A549 (cell line): ENCODE data around the gene ATOSB.

ENCODE experiments used
- CBX2 ChIP-seq: fragments of 200-600 bp; sonication (generic); IDR thresholded peaks from 2 replicates; pipeline ENCODE4 v1.6.1; 2016; ENCODE audit warnings: low read depth, mild to moderate bottlenecking, borderline replicate concordance
- CEBPB ChIP-seq, 2 experiments: fragments of >200 bp in 1 of 2; sonication (Bioruptor Twin) in 1 of 2; formaldehyde crosslinking in 1 of 2; IDR thresholded peaks; 2 replicates each; pipeline ENCODE4 v1.6.1; 2012 to 2016
- CHD4 ChIP-seq: fragments of 200-600 bp; sonication (generic); IDR thresholded peaks from 2 replicates; pipeline ENCODE4 v1.6.1; 2016; ENCODE audit warnings: antibody characterized with exemption, mild to moderate bottlenecking, borderline replicate concordance
- E2F6 ChIP-seq: IDR thresholded peaks from 2 replicates; pipeline ENCODE4 v1.6.1; 2012; ENCODE audit warnings: low read depth, borderline replicate concordance
- KDM1A ChIP-seq: fragments of 200-600 bp; sonication (generic); IDR thresholded peaks from 2 replicates; pipeline ENCODE4 v1.6.1; 2016; ENCODE audit warnings: low read depth, mild to moderate bottlenecking
- MYC ChIP-seq: IDR thresholded peaks from 2 replicates; pipeline ENCODE4 v1.6.1; 2012; ENCODE audit warnings: mild to moderate bottlenecking, inconsistent platforms, low read length, improper control_type of control experiment, borderline replicate concordance
- NR3C1 ChIP-seq: fragments of >200 bp; sonication (Bioruptor Twin); formaldehyde crosslinking; IDR thresholded peaks from 3 replicates; pipeline ENCODE4 v1.6.1; 2017
- PHF8 ChIP-seq: fragments of 200-600 bp; sonication (generic); IDR thresholded peaks from 2 replicates; pipeline ENCODE4 v1.6.1; 2016; ENCODE audit warnings: low read depth, mild to moderate bottlenecking, antibody characterized with exemption, moderate library complexity, borderline replicate concordance
- POLR2A ChIP-seq: IDR thresholded peaks from 2 replicates; pipeline ENCODE4 v1.6.1; 2012; ENCODE audit warnings: mild to moderate bottlenecking, low read length
- POLR2AphosphoS2 ChIP-seq: conservative IDR thresholded peaks from 2 replicates; pipeline ENCODE4 v1.6.1; 2012; ENCODE audit warnings: low read length, improper control_type of control experiment, inconsistent platforms
- RAD21 ChIP-seq, 2 experiments: fragments of >200 bp in 1 of 2; sonication (Bioruptor Twin) in 1 of 2; formaldehyde crosslinking in 1 of 2; IDR thresholded peaks in 1 of 2; conservative IDR thresholded peaks in 1 of 2; 2 replicates in 1 of 2; 3 replicates in 1 of 2; pipeline ENCODE4 v1.6.1; 2012 to 2018; ENCODE audit warnings: inconsistent platforms in 1 of 2
- SMC3 ChIP-seq: fragments of >200 bp; sonication (Bioruptor Twin); formaldehyde crosslinking; IDR thresholded peaks from 3 replicates; pipeline ENCODE4 v1.6.1; 2018; ENCODE audit warnings: inconsistent platforms
- TF ChIP-seq, protein P1 (sequence below): fragments of >200 bp; sonication (Bioruptor Twin); formaldehyde crosslinking; IDR thresholded peaks from 3 replicates; pipeline ENCODE4 v1.5.1; 2016
- TF ChIP-seq, protein P2 (sequence below): IDR thresholded peaks from 2 replicates; pipeline ENCODE4 v1.6.1; 2012

DNA sequence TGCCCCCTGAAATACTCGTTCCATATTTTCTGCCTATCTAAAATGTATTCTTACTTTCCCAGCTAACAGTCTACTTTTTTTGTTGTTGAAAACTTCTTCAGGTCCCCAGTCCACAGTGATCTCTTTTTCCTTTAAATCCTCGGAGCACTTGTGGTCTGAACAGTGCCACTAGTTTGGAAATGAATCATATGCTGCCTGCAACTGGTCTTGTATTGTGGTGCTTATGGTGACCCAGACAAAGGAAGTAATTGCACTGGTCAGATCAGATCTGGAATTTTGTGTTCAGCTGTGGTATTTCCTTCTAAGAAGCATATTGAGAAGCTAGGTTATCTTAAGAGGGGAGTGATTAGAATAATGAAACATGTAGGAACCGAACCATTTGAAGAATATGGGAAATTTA, 49.0 kb upstream of the ATOSB start:
- no peak for TF ChIP-seq CEBPB (IDR thresholded peaks at IDR 0.05)
- TF ChIP-seq RAD21 (conservative IDR thresholded peaks at IDR 0.05 in 1 of 2, IDR thresholded peaks at IDR 0.05 in 1 of 2) = no peak
- TF ChIP-seq, protein P1, sequence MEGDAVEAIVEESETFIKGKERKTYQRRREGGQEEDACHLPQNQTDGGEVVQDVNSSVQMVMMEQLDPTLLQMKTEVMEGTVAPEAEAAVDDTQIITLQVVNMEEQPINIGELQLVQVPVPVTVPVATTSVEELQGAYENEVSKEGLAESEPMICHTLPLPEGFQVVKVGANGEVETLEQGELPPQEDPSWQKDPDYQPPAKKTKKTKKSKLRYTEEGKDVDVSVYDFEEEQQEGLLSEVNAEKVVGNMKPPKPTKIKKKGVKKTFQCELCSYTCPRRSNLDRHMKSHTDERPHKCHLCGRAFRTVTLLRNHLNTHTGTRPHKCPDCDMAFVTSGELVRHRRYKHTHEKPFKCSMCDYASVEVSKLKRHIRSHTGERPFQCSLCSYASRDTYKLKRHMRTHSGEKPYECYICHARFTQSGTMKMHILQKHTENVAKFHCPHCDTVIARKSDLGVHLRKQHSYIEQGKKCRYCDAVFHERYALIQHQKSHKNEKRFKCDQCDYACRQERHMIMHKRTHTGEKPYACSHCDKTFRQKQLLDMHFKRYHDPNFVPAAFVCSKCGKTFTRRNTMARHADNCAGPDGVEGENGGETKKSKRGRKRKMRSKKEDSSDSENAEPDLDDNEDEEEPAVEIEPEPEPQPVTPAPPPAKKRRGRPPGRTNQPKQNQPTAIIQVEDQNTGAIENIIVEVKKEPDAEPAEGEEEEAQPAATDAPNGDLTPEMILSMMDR = no peak
- no peak for TF ChIP-seq POLR2A
- TF ChIP-seq NR3C1 = no peak
- TF ChIP-seq POLR2AphosphoS2 = no peak
- no peak for TF ChIP-seq SMC3
- no peak for TF ChIP-seq CBX2
- no peak for TF ChIP-seq CHD4
- no peak for TF ChIP-seq E2F6
- TF ChIP-seq MYC = no peak
- TF ChIP-seq KDM1A = no peak
- TF ChIP-seq PHF8 = no peak
- TF ChIP-seq, protein P2, sequence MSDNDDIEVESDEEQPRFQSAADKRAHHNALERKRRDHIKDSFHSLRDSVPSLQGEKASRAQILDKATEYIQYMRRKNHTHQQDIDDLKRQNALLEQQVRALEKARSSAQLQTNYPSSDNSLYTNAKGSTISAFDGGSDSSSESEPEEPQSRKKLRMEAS = no peak
